HepG2 (cell line): ENCODE results near the gene ELL3. TPM values are rescaled to one million over a fixed set of nuclear protein-coding genes. Genes with fewer than 3 reads are reported as not detected.

ENCODE experiments used
- ATF2 ChIP-seq: sonication (generic); formaldehyde crosslinking; IDR thresholded peaks from 2 replicates; pipeline ENCODE4 v1.4.0; 2020; ENCODE audit warnings: missing genetic modification reagents
- ATF7-NPFF ChIP-seq: sonication (generic); formaldehyde crosslinking; IDR thresholded peaks from 2 replicates; pipeline ENCODE4 v1.8.1; 2023; ENCODE audit warnings: mild to moderate bottlenecking, low read depth, missing genetic modification reagents, moderate library complexity
- BCL3 ChIP-seq: sonication (generic); formaldehyde crosslinking; IDR thresholded peaks from 2 replicates; pipeline ENCODE4 v1.5.1; 2020; ENCODE audit warnings: mild to moderate bottlenecking, missing genetic modification reagents, moderate library complexity
- BRD4 ChIP-seq: sonication (generic); formaldehyde crosslinking; IDR thresholded peaks from 2 replicates; pipeline ENCODE4 v1.4.0; 2020; ENCODE audit warnings: missing genetic modification reagents
- CBX5 ChIP-seq: sonication (generic); formaldehyde crosslinking; IDR thresholded peaks from 2 replicates; pipeline ENCODE4 v1.4.0; 2020; ENCODE audit warnings: missing genetic modification reagents, borderline replicate concordance
- HBP1 ChIP-seq: IDR thresholded peaks from 2 replicates; pipeline ENCODE4 v1.6.1; 2016; ENCODE audit warnings: low read depth, control low read depth
- KDM3A ChIP-seq: IDR thresholded peaks from 2 replicates; pipeline ENCODE4 v1.6.1; 2018; ENCODE audit warnings: low read depth, missing compliant biosample characterization
- PAXIP1 ChIP-seq: sonication (generic); formaldehyde crosslinking; conservative IDR thresholded peaks from 2 replicates; pipeline ENCODE4 v1.4.0; 2020; ENCODE audit warnings: mild to moderate bottlenecking, missing genetic modification reagents, moderate library complexity
- POLR2A ChIP-seq, 2 experiments: IDR thresholded peaks; 2 replicates each; pipeline ENCODE4 v1.6.1; 2011; ENCODE audit warnings: low read depth in 2 of 2, low read length in 2 of 2, mild to moderate bottlenecking in 1 of 2, moderate library complexity in 1 of 2; ENCODE audit not compliant: insufficient read depth in 1 of 2
- RXRB ChIP-seq: IDR thresholded peaks from 2 replicates; pipeline ENCODE4 v1.6.1; 2016; ENCODE audit warnings: borderline replicate concordance, missing genetic modification reagents, missing compliant biosample characterization
- SP4 ChIP-seq: sonication (generic); formaldehyde crosslinking; IDR thresholded peaks from 2 replicates; pipeline ENCODE4 v1.8.1; 2023; ENCODE audit warnings: mild to moderate bottlenecking, missing genetic modification reagents
- TOPORS ChIP-seq: sonication (generic); formaldehyde crosslinking; IDR thresholded peaks from 2 replicates; pipeline ENCODE4 v1.8.0; 2023; ENCODE audit warnings: mild to moderate bottlenecking, missing genetic modification reagents
- ZNF574 ChIP-seq: sonication (generic); formaldehyde crosslinking; IDR thresholded peaks from 2 replicates; pipeline ENCODE4 v1.4.0; 2020; ENCODE audit warnings: missing genetic modification reagents
- ZNF704 ChIP-seq: sonication (generic); formaldehyde crosslinking; IDR thresholded peaks from 2 replicates; pipeline ENCODE4 v1.8.1; 2023; ENCODE audit warnings: mild to moderate bottlenecking, inconsistent platforms, moderate library complexity, missing genetic modification reagents, borderline replicate concordance
- ZNF776 ChIP-seq: sonication (generic); formaldehyde crosslinking; IDR thresholded peaks from 2 replicates; pipeline ENCODE4 v1.4.0; 2020; ENCODE audit warnings: mild to moderate bottlenecking, missing genetic modification reagents
- ZSCAN31 ChIP-seq: sonication (generic); formaldehyde crosslinking; IDR thresholded peaks from 2 replicates; pipeline ENCODE4 v1.5.0; 2020; ENCODE audit warnings: low read depth, mild to moderate bottlenecking, missing genetic modification reagents
- polyA plus RNA-seq, 8 experiments: library from polyadenylated mRNA; depleted of rRNA in 3 of 8; stranded (reverse) in 7 of 8; unstranded in 1 of 8; fragments of >200 nt; fragmentation: Illumina TruSeq in 4 of 8; extraction: Trizol in 4 of 8; gene quantifications; 2 replicates each; pipeline versions ENCODE4 v1.2.1 to v1.2.3, GENCODE V29; 2011 to 2016; ENCODE audit warnings: low read depth in 4 of 8, missing spikeins in 1 of 8, mixed read lengths in 1 of 8; ENCODE audit not compliant: insufficient read depth in 1 of 8
- total RNA-seq, 5 experiments: library from RNA; depleted of rRNA; stranded (reverse); fragments of >200 nt; fragmentation: Illumina TruSeq; extraction: Trizol; gene quantifications; 2 replicates each; pipeline ENCODE4 v1.2.3, GENCODE V29; 2016; ENCODE audit warnings: low read depth in 1 of 5

Gene ELL3
- total and polyA plus RNA-seq, 2 of the 13 experiments (the other 11 are each of a cell fraction or from before 2014, with no cell fraction given) = 6.1 to 8.8 TPM

GRCh38 chr15:43746245-43746902 is 30.4 kb downstream of the ELL3 start, which contains the start of gene PDIA3 (continued):
- TF ChIP-seq BRD4 (CRISPR knock-in tag) = peak; percentile 69; the same call in 1 of the 2 replicates
- TF ChIP-seq ATF2 (CRISPR knock-in tag) = 0 out of 2 replicates have a peak, but pooled peaks have one; percentile 32
- peak; percentile 51; the same call in 1 of the 2 replicates for TF ChIP-seq BCL3 (CRISPR knock-in tag)
- TF ChIP-seq ZNF776 = peak; percentile 90
- peak; percentile 33; the same call in 1 of the 2 replicates for TF ChIP-seq PAXIP1 (CRISPR knock-in tag)
- 0 out of 2 replicates have a peak, but pooled peaks have one; percentile 31 for TF ChIP-seq RXRB
- TF ChIP-seq SP4 (CRISPR knock-in tag) = peak; percentile 80
- TF ChIP-seq ZNF574 = peak; percentile 81
- TF ChIP-seq POLR2A (IDR thresholded peaks at IDR 0.05; ENCODE audit: insufficient read depth in 1 of 2, low read depth in 2 of 2, low read length in 2 of 2) = peak; percentile 85 to 94
- TF ChIP-seq ZNF704 = peak; percentile 91
- TF ChIP-seq HBP1 (CRISPR knock-in tag) = peak; percentile 32; the same call in 1 of the 2 replicates
- TF ChIP-seq TOPORS (CRISPR knock-in tag) = peak; percentile 71; the same call in 1 of the 2 replicates
- peak; percentile 55 for TF ChIP-seq ZSCAN31 (CRISPR knock-in tag)
- peak; percentile 95 for TF ChIP-seq ATF7-NPFF (CRISPR knock-in tag)
- TF ChIP-seq KDM3A (CRISPR knock-in tag) = 0 out of 2 replicates have a peak, but pooled peaks have one; percentile 40
- peak; percentile 24; the same call in 1 of the 2 replicates for TF ChIP-seq CBX5 (CRISPR knock-in tag)
